ENCODE measurements around the gene MARCHF10. TPM values are rescaled to one million over a fixed set of nuclear protein-coding genes. Genes with fewer than 3 reads are reported as not detected.

The MARCHF10 gene
- total RNA-seq, 1 donor from 2014 or later, result 0.25 TPM

- TF ChIP-seq POLR2A (IDR thresholded peaks at IDR 0.05) (no peak), POLR2AphosphoS5 (IDR thresholded peaks at IDR 0.05; ENCODE audit: insufficient read depth in 1 of 2, low read depth in 1 of 2) (no peak)
- Histone ChIP-seq H3K9me3 (peaks cover 5% of the 10 kb centered on the region), H3K27ac (no peak overlapping the region), H3K27me3 (no peaks in the 10 kb centered on the region), H3K4me3 (no peak overlapping the region), H3K36me3 (peaks cover 0 to 20% of the 10 kb centered on the region in 2 donors), H3K4me1 (no peaks in the 10 kb centered on the region)
- intact Hi-C loops (cut with DNase I), result no loop called here
- no peak for DNase-seq (ENCODE audit: extremely low spot score in 2 of 2)
Measured at GRCh38 chr17:62663304-62663703, 144.8 kb downstream of the MARCHF10 start.

DNA sequence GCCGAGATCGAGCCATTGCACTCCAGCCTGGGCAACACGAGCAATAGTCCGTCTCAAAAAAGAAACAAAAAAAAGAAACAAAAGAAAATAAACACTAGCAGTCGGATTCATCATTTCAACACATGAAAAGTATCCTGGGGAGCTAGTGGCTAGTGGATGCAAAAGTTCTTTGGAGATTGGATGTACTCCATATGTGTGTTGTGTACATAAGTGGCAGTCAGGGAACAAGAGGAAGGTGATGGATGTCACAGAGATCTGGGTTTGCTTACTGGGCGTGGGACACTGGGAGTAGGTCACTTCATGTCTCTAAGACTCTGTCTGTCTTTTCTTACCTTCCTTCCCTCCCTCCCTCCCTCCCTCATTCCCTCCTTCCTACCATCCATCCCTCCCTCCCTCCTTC lies 145.3 kb downstream of the MARCHF10 start:
- intact Hi-C loops (cut with DNase I), result no loop called here
- TF ChIP-seq POLR2A (IDR thresholded peaks at IDR 0.05), result no peak
- no peak for TF ChIP-seq POLR2AphosphoS5 (IDR thresholded peaks at IDR 0.05; ENCODE audit: insufficient read depth in 1 of 2, low read depth in 1 of 2)
- TF ChIP-seq, protein P1, sequence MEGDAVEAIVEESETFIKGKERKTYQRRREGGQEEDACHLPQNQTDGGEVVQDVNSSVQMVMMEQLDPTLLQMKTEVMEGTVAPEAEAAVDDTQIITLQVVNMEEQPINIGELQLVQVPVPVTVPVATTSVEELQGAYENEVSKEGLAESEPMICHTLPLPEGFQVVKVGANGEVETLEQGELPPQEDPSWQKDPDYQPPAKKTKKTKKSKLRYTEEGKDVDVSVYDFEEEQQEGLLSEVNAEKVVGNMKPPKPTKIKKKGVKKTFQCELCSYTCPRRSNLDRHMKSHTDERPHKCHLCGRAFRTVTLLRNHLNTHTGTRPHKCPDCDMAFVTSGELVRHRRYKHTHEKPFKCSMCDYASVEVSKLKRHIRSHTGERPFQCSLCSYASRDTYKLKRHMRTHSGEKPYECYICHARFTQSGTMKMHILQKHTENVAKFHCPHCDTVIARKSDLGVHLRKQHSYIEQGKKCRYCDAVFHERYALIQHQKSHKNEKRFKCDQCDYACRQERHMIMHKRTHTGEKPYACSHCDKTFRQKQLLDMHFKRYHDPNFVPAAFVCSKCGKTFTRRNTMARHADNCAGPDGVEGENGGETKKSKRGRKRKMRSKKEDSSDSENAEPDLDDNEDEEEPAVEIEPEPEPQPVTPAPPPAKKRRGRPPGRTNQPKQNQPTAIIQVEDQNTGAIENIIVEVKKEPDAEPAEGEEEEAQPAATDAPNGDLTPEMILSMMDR (IDR thresholded peaks at IDR 0.05), result no peak
- Histone ChIP-seq H3K9me3 (peaks cover 5% of the 10 kb centered on the region), H3K36me3 (peaks cover 0 to 20% of the 10 kb centered on the region in 2 donors), H3K4me3 (no peak overlapping the region), H3K27me3 (no peaks in the 10 kb centered on the region), H3K27ac (no peak overlapping the region), H3K4me1 (peaks cover 3% of the 10 kb centered on the region)
- no peak for DNase-seq (ENCODE audit: extremely low spot score in 2 of 2)

DNA sequence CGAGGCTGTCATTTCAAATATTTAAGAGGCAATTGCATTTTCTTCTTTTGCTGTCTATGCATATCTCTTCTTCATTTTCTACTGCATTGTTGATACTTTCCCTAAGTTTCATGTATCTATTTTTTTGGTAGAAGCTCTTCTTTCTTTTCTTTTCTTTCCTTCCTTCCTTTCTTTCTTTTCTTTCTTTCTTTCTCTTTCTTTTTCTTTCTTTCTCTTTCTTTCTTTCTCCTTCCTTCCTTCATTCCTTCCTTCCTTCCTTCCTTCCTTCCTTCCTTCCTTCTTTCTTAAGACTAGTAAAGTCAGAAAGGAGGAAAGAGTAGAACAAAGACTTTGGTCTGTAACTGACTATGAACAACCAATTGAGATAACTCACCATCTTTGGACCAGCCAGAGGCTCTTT lies 146.8 kb downstream of the MARCHF10 start:
- Histone ChIP-seq H3K9me3 (peaks cover 5% of the 10 kb centered on the region), H3K4me1 (peaks cover 11% of the 10 kb centered on the region), H3K4me3 (no peak overlapping the region), H3K27ac (no peak overlapping the region), H3K27me3 (no peaks in the 10 kb centered on the region), H3K36me3 (peaks cover 0 to 6% of the 10 kb centered on the region in 2 donors)
- intact Hi-C loops (cut with DNase I), result no loop called here
- TF ChIP-seq POLR2A (IDR thresholded peaks at IDR 0.05) (no peak), POLR2AphosphoS5 (IDR thresholded peaks at IDR 0.05; ENCODE audit: insufficient read depth in 1 of 2, low read depth in 1 of 2) (no peak)
- TF ChIP-seq, protein P1 (IDR thresholded peaks at IDR 0.05), result no peak
- no peak for DNase-seq (ENCODE audit: extremely low spot score in 2 of 2)

- Histone ChIP-seq H3K27me3 (no peaks in the 10 kb centered on the region), H3K4me3 (no peak overlapping the region), H3K27ac (no peak overlapping the region), H3K9me3 (peaks cover 5% of the 10 kb centered on the region), H3K4me1 (peaks cover 15% of the 10 kb centered on the region), H3K36me3 (no peaks in the 10 kb centered on the region)
- DNase-seq (ENCODE audit: extremely low spot score in 2 of 2), result no peak
- intact Hi-C loops (cut with DNase I), result no loop called here
- TF ChIP-seq POLR2AphosphoS5 (IDR thresholded peaks at IDR 0.05; ENCODE audit: insufficient read depth in 1 of 2, low read depth in 1 of 2) (no peak), POLR2A (IDR thresholded peaks at IDR 0.05) (no peak)
- TF ChIP-seq, protein P1 (IDR thresholded peaks at IDR 0.05), result no peak
Measured at GRCh38 chr17:62660629-62661118, 147.4 kb downstream of the MARCHF10 start.

GRCh38 chr17:62658136-62658920 lies 149.8 kb downstream of the MARCHF10 start:
- Histone ChIP-seq H3K9me3 (peaks cover 5% of the 10 kb centered on the region), H3K27ac (no peak overlapping the region), H3K4me1 (peaks cover 33% of the 10 kb centered on the region), H3K4me3 (no peak overlapping the region), H3K27me3 (no peaks in the 10 kb centered on the region), H3K36me3 (no peaks in the 10 kb centered on the region)
- intact Hi-C loops (cut with DNase I), result no loop called here
- DNase-seq (ENCODE audit: extremely low spot score in 2 of 2), result peak in 1 of 2 donors; percentile 83
- TF ChIP-seq, protein P1 (IDR thresholded peaks at IDR 0.05), result no peak
- no peak for TF ChIP-seq POLR2A (IDR thresholded peaks at IDR 0.05)
- TF ChIP-seq POLR2AphosphoS5 (IDR thresholded peaks at IDR 0.05; ENCODE audit: insufficient read depth in 1 of 2, low read depth in 1 of 2), result no peak

All from vagina (tissue), 2 donors.